ENCODE data around the gene MYZAP. TPM values are rescaled to one million over a fixed set of nuclear protein-coding genes. Genes with fewer than 3 reads are reported as not detected.

MYZAP gene
- total and polyA plus RNA-seq, 7 donors, result 7.2 to 55.6 (median 39.1) TPM

DNA sequence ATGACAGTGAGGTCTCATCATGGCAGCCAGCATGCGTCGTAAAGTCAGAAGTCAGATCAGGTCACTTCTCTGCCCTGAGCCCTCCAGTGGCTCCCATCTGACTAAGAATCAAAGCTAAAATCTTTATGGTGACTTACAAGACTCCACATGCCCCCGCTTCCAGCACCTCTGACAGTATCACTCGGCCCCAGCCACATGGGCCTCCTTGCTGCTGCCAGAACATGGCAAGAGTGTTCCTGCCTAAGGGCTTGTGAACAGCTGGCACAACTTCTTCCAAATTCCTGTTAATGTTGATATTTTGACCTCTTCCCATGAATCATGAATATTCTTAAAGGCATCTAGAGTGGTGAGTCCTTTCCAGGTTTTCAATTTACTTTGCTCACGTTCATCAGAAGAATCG, 135.3 kb downstream of the MYZAP start:
- Histone ChIP-seq H3K4me3 (no peak overlapping the region), H3K27ac (no peak overlapping the region), H3K9me3 (peaks cover 0 to 1% (median 0%) of the 10 kb centered on the region in 4 donors), H3K27me3 (no peaks in the 10 kb centered on the region), H3K36me3 (no peaks in the 10 kb centered on the region), H3K4me1 (no peaks in the 10 kb centered on the region)
- no peak for TF ChIP-seq POLR2A (IDR thresholded peaks at IDR 0.05)
- TF ChIP-seq POLR2AphosphoS5 (IDR thresholded peaks at IDR 0.05), result no peak
- TF ChIP-seq EP300 (IDR thresholded peaks at IDR 0.05), result no peak
- TF ChIP-seq, protein P1, sequence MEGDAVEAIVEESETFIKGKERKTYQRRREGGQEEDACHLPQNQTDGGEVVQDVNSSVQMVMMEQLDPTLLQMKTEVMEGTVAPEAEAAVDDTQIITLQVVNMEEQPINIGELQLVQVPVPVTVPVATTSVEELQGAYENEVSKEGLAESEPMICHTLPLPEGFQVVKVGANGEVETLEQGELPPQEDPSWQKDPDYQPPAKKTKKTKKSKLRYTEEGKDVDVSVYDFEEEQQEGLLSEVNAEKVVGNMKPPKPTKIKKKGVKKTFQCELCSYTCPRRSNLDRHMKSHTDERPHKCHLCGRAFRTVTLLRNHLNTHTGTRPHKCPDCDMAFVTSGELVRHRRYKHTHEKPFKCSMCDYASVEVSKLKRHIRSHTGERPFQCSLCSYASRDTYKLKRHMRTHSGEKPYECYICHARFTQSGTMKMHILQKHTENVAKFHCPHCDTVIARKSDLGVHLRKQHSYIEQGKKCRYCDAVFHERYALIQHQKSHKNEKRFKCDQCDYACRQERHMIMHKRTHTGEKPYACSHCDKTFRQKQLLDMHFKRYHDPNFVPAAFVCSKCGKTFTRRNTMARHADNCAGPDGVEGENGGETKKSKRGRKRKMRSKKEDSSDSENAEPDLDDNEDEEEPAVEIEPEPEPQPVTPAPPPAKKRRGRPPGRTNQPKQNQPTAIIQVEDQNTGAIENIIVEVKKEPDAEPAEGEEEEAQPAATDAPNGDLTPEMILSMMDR (IDR thresholded peaks at IDR 0.05), result no peak
- intact Hi-C loops (cut with DNase I), result no loop called here
- 94 to 97% methylated on average over 6 of the region's 6 CpGs for WGBS, 2 donors
- no peak for DNase-seq

DNA sequence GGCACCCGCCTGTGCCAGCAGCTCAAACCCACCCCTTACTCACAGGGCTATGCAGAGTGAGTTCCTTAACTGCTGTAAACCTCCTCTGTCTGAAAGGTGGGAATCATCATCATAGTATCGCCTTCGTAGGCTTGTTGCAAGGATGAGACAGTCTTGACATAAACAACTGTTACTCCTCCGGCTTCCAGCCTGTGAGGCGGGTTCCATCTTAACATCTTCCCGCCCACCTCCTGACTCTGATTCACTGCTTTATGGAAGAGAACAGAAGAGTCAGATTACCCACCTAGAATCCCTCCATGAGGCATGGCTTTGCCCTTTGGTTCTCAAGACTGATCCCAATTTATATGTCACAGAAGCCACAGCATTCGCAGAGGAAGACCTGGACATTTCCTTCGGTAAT, 136.7 kb downstream of the MYZAP start:
- WGBS, 2 donors, result 96 to 97% methylated on average over 8 of the region's 8 CpGs
- no peaks in the 10 kb centered on the region for H3K36me3 ChIP-seq

GRCh38 chr15:57730876-57731275, 139.2 kb downstream of the MYZAP start:
- no peak overlapping the region for H3K27ac ChIP-seq
- intact Hi-C loops (cut with DNase I), result loop anchor here (5.0 to 10.0 kb wide), 2 partner anchors 66 to 131 kb away; no protein-coding TSS in a partner anchor
- TF ChIP-seq POLR2A (IDR thresholded peaks at IDR 0.05), result no peak
- TF ChIP-seq, protein P1 (IDR thresholded peaks at IDR 0.05), result no peak
- H3K9me3 ChIP-seq, result no peaks in the 10 kb centered on the region
- no peaks in the 10 kb centered on the region for H3K27me3 ChIP-seq
- 86 to 88% methylated on average over 5 of the region's 5 CpGs for WGBS, 2 donors
- no peak overlapping the region for H3K4me3 ChIP-seq
- H3K4me1 ChIP-seq, result peaks cover 0 to 22% (median 3%) of the 10 kb centered on the region in 4 donors
- H3K36me3 ChIP-seq, result no peaks in the 10 kb centered on the region
- DNase-seq, result no peak

More for the DNA sequence above, 136.7 kb downstream of the MYZAP start:
- peaks cover 0 to 1% (median 0%) of the 10 kb centered on the region in 4 donors for H3K9me3 ChIP-seq
- no peak for DNase-seq
- H3K27me3 ChIP-seq, result no peaks in the 10 kb centered on the region
- H3K27ac ChIP-seq, result no peak overlapping the region
- intact Hi-C loops (cut with DNase I), result no loop called here
- H3K4me1 ChIP-seq, result peaks cover 0 to 7% (median 0%) of the 10 kb centered on the region in 4 donors
- TF ChIP-seq POLR2A (IDR thresholded peaks at IDR 0.05) (no peak), EP300 (IDR thresholded peaks at IDR 0.05) (no peak), POLR2AphosphoS5 (IDR thresholded peaks at IDR 0.05) (no peak)
- TF ChIP-seq, protein P1 (IDR thresholded peaks at IDR 0.05), result no peak
- H3K4me3 ChIP-seq, result no peak overlapping the region

GRCh38 chr15:57731530-57732103, 139.9 kb downstream of the MYZAP start:
- TF ChIP-seq, protein P1 (IDR thresholded peaks at IDR 0.05), result no peak
- no peak for TF ChIP-seq EP300 (IDR thresholded peaks at IDR 0.05)
- no peak for TF ChIP-seq POLR2A (IDR thresholded peaks at IDR 0.05)
- no peak for TF ChIP-seq POLR2AphosphoS5 (IDR thresholded peaks at IDR 0.05)
- Histone ChIP-seq H3K4me3 (no peak overlapping the region), H3K36me3 (no peaks in the 10 kb centered on the region), H3K9me3 (no peaks in the 10 kb centered on the region), H3K27me3 (no peaks in the 10 kb centered on the region), H3K4me1 (peaks cover 0 to 27% (median 4%) of the 10 kb centered on the region in 4 donors), H3K27ac (no peak overlapping the region)
- 80 to 84% methylated on average over 6 of the region's 6 CpGs for WGBS, 2 donors
- intact Hi-C loops (cut with DNase I), result loop anchor here (5.0 to 10.0 kb wide), 2 partner anchors 67 to 131 kb away; no protein-coding TSS in a partner anchor
- no peak for DNase-seq

Data from sigmoid colon (tissue), 7 donors.